ENCODE data around the gene SIM1.
A peak's percentile ranks its signal among the peaks of the same experiment; 100 is the strongest.
"Not testable (repeated sequence)": the region's sequence is repeated elsewhere in the genome, so short reads cannot be mapped to it uniquely, and the experiment has no call there.

Gene SIM1

DNA sequence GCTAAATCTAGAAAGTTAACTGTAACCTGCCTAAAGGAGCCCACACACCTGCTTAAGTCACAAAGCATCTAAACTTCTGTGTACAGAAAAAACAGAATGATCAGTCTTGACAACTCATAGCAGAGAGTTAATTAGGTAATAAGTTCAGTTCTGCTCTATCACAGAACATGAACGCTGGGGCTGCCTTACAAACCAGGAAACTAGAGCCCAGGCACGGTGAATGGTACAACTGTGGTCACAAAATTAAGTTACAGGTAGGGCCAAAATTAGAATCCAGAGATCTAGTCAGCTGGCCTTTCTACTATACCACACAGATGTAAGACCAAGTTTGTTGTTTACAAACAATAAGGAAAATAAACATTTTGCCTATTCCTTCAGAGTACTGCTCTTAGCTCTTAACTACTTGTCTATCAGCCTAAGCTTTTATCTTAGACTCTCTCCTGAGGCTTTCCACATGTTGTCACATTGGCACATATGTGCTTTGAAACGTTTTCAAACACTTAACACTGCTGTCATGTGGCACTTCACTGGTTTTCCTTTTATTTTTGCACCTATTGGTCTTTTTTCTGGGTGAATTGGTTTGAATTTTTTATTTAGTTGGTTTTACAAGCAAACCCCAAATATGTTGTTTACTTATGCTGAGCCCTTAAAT, 75.7 kb downstream of the SIM1 start:
- FAIRE-seq = no peak
- no peak for DNase-seq (ENCODE audit: insufficient read length, low spot score)
- no peak for TF ChIP-seq POLR2A (IDR thresholded peaks at IDR 0.05; ENCODE audit: low read depth, low read length)

DNA sequence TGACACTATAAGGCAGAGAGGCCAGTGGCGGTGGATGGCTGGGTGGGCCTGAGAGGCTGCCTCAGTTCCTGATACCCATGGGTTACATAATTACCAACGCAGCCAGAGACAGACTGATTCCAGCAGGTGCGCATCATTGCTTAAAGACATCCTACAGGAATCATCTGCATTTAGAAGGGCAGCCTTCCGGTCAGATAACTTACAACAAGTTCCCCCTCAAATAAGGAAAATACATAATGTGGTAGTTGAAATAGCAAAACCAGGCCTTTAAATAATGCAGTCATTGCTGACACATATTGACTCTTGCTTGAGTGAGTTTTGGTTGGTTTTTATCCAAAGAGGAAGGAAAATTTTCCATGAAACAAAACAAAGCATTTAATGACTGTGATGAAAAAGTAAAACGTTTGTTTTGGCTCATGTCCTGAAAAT, 81.9 kb downstream of the SIM1 start:
- no peak for DNase-seq (ENCODE audit: insufficient read length, low spot score)
- no peak for TF ChIP-seq POLR2A (IDR thresholded peaks at IDR 0.05; ENCODE audit: low read depth, low read length)
- FAIRE-seq = no peak

DNA sequence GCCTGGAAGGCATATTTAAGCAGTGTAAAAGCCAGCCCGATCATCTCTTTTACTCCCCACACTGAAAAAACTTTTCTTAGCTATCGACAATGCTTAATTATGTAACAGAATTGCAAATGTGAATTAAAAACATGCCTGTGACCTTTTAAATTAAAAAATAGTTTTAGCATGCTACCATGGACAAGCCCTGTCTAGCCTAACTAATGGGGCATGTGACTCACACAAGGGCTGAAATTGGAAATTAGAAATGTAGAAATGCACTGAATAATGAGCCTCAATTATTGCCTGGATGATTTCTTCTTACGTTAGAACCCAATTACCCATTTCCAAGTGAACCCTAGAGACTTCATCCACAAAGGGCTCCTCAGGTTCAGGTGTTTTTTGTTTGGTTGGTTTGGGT, 82.7 kb downstream of the SIM1 start:
- DNase-seq (ENCODE audit: insufficient read length, low spot score) (no peak), FAIRE-seq (no peak)

DNA sequence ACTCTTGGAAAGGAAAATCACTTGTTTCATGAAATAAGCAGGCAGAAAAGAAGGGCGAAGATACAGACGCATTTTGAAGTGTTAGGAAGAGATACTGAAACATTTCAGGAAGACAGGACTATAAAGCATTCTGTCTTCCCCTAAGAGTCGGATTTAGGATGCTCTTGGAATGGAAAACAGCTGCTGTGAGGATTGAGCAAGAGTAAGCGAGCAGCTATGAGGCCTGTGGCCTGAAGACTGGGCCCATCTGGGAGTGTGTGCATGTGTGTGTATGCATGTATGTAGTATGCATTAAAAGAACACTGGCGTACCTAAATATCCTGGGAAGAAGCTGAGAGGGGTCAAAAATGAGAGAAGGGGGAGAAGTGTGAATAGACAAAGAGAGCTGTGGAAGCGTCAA, 83.6 kb downstream of the SIM1 start:
- DNase-seq (ENCODE audit: insufficient read length, low spot score) (no peak), FAIRE-seq (no peak)
- no peak for TF ChIP-seq POLR2A (IDR thresholded peaks at IDR 0.05; ENCODE audit: low read depth, low read length)

More for the DNA sequence above, 82.7 kb downstream of the SIM1 start:
- no peak for TF ChIP-seq POLR2A (IDR thresholded peaks at IDR 0.05; ENCODE audit: low read depth, low read length)

DNA sequence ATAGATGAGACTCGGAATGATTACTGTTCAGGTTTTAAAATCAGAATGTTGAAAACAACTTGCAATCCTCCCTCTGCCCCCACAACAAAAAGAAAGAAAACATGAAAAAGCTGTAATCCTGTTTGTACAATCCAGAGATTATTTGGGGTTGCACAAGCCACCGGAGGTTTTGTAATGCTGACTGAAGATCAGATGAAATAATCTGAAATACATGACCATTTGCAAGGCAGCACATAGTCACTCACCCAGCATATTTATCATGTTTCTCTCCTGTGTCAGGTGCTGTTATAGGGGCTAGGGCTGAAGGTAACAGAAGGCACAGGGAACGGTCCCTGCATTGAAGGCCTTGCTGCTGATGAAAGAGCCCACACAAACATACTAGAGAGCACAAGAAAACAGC, 85.3 kb downstream of the SIM1 start:
- FAIRE-seq (no peak), DNase-seq (ENCODE audit: insufficient read length, low spot score) (no peak)
- TF ChIP-seq POLR2A (IDR thresholded peaks at IDR 0.05; ENCODE audit: low read depth, low read length) = no peak

DNA sequence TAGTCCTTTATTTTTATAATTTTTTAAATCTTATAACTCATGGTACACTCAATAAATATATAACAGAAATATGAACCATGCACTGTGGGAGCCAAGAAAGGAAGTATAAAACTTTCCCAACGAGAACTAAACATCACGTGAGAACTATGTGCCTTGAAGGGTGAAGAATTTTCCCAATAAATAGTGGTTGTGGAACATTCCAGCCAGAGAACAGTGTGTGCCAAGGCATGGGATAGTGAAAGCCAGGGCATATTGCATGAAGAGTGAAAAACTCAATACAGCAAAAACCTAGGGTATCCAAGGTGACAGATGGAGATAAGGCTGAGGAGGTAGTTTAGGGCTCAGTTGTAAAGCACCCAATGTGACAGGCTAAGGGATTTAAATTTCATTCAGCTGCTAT, 86.1 kb downstream of the SIM1 start:
- no peak for TF ChIP-seq POLR2A (IDR thresholded peaks at IDR 0.05; ENCODE audit: low read depth, low read length)
- FAIRE-seq (no peak), DNase-seq (ENCODE audit: insufficient read length, low spot score) (no peak)

DNA sequence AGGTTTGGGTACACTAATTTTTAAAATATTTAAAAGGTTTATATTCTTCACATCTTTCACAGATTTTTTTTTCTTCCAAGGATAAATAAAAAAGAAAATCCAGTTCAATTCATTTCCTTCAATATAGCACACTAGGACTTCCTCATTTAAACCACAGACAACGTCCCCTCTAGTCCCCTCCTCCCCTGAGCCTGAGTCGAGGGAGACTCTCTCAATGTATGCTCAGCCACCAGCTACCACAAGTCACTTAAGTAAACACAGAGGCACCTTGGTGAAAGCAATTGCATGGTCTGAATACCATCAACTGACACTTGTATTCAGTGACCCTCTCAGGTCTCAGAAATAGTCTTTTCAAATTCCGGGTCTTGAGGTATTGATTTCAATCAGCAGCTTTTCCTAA, 88.6 kb downstream of the SIM1 start:
- no peak for TF ChIP-seq POLR2A (IDR thresholded peaks at IDR 0.05; ENCODE audit: low read depth, low read length)
- DNase-seq (ENCODE audit: insufficient read length, low spot score) (no peak), FAIRE-seq (no peak)

DNA sequence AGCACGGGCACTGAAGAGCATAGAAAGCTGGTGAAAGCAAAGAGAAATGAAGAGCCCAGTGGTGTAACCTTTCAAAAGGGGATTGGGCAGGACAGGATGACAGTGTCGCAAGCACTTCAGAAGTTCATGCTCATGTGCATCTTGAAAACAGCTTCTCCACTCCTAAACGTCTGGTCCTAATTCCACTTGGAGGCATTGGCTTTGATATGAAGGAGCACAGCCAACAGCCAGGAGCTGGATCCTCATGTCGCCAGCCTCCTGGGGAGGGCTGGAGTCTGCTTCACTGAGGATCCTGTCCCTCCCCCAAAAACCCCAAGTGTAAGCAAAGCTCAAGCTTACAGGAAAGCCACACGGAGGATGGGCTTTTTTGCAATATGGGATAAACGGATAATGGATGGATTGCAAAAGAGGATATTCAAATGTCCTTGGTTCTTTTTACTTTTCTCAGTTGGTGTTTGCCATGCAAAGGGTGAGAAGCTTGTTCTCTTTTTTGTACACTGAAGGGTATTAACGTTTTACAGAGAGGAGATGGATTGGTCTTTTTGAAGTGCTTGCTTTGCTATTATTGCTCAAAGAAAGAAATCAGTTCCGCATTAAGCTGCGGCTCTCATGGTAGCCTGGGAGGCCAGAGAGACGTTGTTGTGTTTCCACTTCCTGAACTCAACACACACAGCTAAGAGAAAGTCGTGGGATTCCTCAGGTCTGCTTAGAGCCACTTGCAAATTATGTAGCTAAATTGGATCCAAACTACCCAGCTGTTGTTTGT, 92.2 kb downstream of the SIM1 start:
- FAIRE-seq = no peak
- no peak for DNase-seq (ENCODE audit: insufficient read length, low spot score)
- no peak for TF ChIP-seq POLR2A (IDR thresholded peaks at IDR 0.05; ENCODE audit: low read depth, low read length)

DNA sequence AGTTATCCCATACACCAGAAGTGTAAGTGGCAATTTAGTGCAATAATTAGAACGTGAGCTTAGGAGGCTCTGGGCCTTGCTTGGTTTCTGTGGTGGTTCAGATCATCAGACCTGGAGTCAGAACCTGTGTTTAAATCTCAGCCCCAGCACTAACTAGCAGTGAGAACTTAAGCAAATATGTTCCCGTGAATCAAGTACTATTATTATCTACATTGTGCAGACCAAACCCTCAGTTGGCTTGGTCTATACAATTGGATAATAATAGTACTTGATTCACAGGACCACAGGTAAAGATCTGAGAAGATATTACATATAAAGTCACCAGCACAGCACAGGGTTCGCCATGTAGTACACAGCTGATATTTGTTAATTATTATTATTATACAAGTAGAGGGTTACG, 93.1 kb downstream of the SIM1 start:
- DNase-seq (ENCODE audit: insufficient read length, low spot score) (no peak), FAIRE-seq (no peak)
- no peak for TF ChIP-seq POLR2A (IDR thresholded peaks at IDR 0.05; ENCODE audit: low read depth, low read length)

DNA sequence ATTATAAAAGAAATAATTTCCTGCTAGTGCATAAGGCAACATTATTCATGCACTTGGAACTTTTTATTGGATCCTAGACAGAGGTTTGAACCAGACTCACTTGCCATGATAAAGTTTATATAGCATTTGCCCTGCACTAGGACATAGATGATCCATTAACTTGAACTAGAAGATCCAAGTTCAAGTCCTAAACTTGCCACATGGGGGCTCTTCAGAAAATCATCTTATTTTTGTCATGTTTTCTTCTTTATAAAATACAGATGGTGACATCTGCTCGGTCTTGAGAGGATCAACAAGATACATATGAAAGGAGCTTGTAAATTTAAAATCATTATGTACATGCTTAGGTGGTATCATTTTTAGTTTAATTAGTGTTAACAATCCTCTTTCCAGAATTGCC, 94.5 kb downstream of the SIM1 start:
- no peak for FAIRE-seq

DNA sequence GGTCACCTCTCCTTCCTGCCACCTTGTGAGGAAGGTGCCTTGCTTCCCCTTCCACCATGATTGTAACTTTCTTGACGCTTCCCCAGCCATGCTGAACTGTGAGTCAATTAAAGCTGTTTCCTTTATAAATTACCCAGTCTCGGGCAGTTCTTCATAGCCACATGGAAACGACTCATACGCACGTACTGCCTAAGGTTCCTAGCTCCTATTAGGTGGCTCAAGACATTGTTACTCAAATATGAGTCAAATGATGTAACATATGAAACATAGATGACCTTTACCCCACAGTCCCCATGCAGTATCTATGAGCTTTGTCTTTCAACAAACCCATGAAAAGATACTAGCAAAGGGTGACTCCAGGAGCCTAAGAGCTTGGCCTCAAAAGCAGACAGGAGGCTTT, 98.3 kb downstream of the SIM1 start:
- FAIRE-seq (peak; percentile 64), DNase-seq (ENCODE audit: insufficient read length, low spot score) (no peak)
- TF ChIP-seq POLR2A (IDR thresholded peaks at IDR 0.05; ENCODE audit: low read depth, low read length) = no peak

More for the DNA sequence above, 94.5 kb downstream of the SIM1 start:
- no peak for DNase-seq (ENCODE audit: insufficient read length, low spot score)
- TF ChIP-seq POLR2A (IDR thresholded peaks at IDR 0.05; ENCODE audit: low read depth, low read length) = no peak

DNA sequence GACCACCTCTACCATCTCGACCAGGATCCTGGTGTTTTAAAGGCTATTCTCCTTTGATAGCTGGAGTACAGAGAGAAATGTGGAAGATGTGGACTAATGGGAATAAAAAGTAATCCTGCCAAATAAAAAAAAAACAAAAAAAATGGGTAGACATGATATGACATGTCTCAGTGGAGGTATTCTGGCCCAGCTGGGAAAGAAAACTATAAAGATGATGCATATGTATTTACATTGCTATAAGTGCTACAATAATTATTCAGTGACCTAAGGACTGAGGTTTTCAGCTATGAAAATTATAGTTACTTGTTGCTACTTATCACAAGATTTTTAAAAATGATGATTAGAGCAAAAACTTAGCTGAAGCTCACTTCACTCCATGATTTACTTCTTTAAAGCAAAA, 101.1 kb downstream of the SIM1 start:
- FAIRE-seq = no peak
- no peak for TF ChIP-seq POLR2A (IDR thresholded peaks at IDR 0.05; ENCODE audit: low read depth, low read length)
- DNase-seq (ENCODE audit: insufficient read length, low spot score) = no peak

DNA sequence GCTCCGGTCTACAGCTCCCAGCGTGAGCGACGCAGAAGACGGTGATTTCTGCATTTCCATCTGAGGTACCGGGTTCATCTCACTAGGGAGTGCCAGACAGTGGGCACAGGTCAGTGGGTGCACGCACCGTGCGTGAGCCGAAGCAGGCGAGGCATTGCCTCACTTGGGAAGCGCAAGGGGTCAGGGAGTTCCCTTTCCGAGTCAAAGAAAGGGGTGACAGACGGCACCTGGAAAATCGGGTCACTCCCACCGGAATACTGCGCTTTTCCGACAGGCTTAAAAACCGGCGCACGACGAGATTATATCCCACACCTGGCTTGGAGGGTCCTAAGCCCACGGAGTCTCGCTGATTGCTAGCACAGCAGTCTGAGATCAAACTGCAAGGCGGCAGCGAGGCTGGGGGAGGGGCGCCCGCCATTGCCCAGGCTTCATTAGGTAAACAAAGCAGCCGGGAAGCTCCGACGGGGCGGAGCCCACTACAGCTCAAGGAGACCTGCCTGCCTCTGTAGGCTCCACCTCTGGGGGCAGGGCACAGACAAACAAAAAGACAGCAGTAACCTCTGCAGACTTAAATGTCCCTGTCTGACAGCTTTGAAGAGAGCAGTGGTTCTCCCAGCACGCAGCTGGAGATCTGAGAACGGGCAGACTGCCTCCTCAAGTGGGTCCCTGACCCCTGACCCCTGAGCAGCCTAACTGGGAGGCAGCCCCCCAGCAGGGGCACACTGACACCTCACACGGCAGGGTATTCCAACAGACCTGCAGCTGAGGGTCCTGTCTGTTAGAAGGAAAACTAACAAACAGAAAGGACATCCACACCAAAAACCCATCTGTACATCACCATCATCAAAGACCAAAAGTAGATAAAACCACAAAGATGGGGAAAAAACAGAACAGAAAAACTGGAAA, 109.7 kb downstream of the SIM1 start:
- not testable (repeated sequence) for DNase-seq (ENCODE audit: insufficient read length, low spot score); FAIRE-seq

DNA sequence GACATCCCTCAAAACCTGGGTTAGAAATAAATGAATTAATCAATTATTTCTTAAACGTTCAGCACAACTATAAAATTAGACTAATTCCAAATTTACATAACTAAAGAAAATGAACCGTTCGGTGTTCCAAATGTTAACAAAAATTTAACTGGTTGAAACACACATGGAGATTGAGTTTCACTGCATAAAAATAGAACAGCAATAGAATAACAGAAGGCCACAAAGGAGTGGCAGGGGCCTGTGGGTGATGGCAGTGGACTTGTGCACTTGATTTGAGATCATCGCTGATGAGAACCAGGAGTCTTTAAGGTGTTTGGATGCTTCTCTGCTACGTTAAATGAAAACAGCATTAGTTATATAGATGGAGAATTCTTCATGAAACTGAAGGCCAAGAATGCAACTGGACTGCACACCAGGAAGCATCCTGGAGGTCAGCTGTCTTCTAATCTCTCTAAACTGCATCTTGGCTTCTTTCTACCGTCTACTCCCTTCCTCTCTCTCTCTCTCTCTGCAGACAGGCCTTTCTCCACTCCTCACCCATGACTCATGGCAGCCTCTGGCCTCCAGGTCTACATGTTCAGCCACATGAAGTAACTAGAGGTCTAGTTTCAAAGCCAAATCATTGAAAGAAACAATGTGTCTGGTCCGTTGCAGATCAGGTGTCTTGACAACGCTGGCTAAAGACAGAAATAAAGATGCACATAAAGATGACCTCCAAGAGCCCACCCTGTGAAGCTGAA, 111.3 kb downstream of the SIM1 start:
- FAIRE-seq (no peak), DNase-seq (ENCODE audit: insufficient read length, low spot score) (no peak)
- TF ChIP-seq POLR2A (IDR thresholded peaks at IDR 0.05; ENCODE audit: low read depth, low read length) = no peak
